Measurements from ENCODE around the gene FOXP1. TPM values are rescaled to one million over a fixed set of nuclear protein-coding genes. Genes with fewer than 3 reads are reported as not detected.

The FOXP1 gene
- total and polyA plus RNA-seq, 2 of the 13 experiments (the other 11 are each of a cell fraction or from before 2014, with no cell fraction given) = 40.4 to 59.0 TPM

DNA sequence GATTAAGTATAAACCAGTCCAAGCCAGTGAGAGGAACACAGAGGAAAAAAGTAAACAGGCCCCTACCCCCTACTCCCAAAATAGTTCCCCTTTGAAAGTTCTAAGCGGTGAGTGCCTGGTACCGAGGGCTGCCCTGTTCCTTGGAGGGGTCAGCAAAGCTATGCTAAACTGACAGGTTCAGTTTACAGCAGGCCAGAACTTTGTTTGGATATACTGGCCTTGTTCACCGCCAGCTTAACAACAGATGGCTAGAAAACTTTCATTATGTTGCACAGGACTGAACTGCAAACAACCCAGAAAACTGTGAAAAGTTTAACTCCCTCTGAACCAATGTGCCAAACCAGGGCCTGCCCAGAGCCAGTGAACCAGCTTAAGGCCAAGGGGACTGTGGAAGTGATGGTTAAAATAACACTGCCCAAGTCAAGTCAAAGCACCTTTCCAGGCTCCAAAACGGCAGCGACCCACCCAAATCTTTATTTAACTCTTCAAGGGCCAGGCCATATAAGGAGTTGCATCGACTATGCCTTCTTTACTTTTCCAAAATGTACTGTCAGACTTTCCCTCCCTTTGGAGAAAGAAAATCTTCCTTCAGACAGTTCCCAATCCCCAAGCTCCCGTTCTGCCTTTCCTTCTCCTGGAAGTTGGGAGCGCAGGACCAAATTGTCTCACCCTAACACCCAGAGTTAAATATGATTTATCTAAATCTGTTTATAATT lies 448.0 kb downstream of the FOXP1 start (continued):
- TF ChIP-seq, protein P1, sequence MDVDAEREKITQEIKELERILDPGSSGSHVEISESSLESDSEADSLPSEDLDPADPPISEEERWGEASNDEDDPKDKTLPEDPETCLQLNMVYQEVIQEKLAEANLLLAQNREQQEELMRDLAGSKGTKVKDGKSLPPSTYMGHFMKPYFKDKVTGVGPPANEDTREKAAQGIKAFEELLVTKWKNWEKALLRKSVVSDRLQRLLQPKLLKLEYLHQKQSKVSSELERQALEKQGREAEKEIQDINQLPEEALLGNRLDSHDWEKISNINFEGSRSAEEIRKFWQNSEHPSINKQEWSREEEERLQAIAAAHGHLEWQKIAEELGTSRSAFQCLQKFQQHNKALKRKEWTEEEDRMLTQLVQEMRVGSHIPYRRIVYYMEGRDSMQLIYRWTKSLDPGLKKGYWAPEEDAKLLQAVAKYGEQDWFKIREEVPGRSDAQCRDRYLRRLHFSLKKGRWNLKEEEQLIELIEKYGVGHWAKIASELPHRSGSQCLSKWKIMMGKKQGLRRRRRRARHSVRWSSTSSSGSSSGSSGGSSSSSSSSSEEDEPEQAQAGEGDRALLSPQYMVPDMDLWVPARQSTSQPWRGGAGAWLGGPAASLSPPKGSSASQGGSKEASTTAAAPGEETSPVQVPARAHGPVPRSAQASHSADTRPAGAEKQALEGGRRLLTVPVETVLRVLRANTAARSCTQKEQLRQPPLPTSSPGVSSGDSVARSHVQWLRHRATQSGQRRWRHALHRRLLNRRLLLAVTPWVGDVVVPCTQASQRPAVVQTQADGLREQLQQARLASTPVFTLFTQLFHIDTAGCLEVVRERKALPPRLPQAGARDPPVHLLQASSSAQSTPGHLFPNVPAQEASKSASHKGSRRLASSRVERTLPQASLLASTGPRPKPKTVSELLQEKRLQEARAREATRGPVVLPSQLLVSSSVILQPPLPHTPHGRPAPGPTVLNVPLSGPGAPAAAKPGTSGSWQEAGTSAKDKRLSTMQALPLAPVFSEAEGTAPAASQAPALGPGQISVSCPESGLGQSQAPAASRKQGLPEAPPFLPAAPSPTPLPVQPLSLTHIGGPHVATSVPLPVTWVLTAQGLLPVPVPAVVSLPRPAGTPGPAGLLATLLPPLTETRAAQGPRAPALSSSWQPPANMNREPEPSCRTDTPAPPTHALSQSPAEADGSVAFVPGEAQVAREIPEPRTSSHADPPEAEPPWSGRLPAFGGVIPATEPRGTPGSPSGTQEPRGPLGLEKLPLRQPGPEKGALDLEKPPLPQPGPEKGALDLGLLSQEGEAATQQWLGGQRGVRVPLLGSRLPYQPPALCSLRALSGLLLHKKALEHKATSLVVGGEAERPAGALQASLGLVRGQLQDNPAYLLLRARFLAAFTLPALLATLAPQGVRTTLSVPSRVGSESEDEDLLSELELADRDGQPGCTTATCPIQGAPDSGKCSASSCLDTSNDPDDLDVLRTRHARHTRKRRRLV (CRISPR knock-in tag; IDR thresholded peaks at IDR 0.05) = no peak
- TF ChIP-seq FOXJ3 (CRISPR knock-in tag; IDR thresholded peaks at IDR 0.05; ENCODE audit: borderline replicate concordance) (peak; percentile 51; the same call in 1 of the 2 replicates), ZNF44 (CRISPR knock-in tag; IDR thresholded peaks at IDR 0.05) (no peak), SRF (IDR thresholded peaks at IDR 0.05; ENCODE audit: low read depth, low read length) (peak; percentile 68; the same call in 1 of the 2 replicates), HDAC1 (CRISPR knock-in tag; IDR thresholded peaks at IDR 0.05) (peak; percentile 61; the same call in 1 of the 2 replicates), TBX3 (IDR thresholded peaks at IDR 0.05; ENCODE audit: borderline replicate concordance) (peak; percentile 30; the same call in 1 of the 2 replicates), EP300 (IDR thresholded peaks at IDR 0.05; ENCODE audit: low read depth in 2 of 2, low read length in 2 of 2) (0 out of 4 replicates have a peak, but pooled peaks of 1 of the 2 experiments have one; percentile 44), EP300 (CRISPR knock-in tag; IDR thresholded peaks at IDR 0.05; ENCODE audit: borderline replicate concordance) (no peak), ZNF883 (CRISPR knock-in tag; IDR thresholded peaks at IDR 0.05; ENCODE audit: not compliant biosample characterization) (no peak), MAX (IDR thresholded peaks at IDR 0.05) (no peak), ZBTB20 (CRISPR knock-in tag; IDR thresholded peaks at IDR 0.05; ENCODE audit: borderline replicate concordance, low read depth) (no peak), ZKSCAN8 (CRISPR knock-in tag; IDR thresholded peaks at IDR 0.05; ENCODE audit: borderline replicate concordance) (no peak), AHDC1 (CRISPR knock-in tag; IDR thresholded peaks at IDR 0.05; ENCODE audit: borderline replicate concordance) (peak; percentile 74; the same call in 1 of the 2 replicates), TCF12 (IDR thresholded peaks at IDR 0.05) (no peak), TCF12 (CRISPR knock-in tag; IDR thresholded peaks at IDR 0.05) (peak; percentile 38; the same call in 1 of the 2 replicates)
- TF ChIP-seq, protein P2, sequence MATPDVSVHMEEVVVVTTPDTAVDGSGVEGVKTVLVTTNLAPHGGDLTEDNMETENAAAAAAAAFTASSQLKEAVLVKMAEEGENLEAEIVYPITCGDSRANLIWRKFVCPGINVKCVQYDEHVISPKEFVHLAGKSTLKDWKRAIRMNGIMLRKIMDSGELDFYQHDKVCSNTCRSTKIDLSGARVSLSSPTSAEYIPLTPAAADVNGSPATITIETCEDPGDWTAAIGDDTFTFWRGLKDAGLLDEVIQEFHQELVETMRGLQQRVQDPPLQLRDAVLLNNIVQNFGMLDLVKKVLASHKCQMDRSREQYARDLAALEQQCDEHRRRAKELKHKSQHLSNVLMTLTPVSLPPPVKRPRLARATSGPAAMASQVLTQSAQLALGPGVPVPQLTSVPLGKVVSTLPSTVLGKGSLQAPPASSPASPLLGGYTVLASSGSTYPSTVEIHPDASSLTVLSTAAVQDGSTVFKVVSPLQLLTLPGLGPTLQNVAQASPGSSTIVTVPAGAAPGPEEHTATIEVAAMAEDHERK (CRISPR knock-in tag; IDR thresholded peaks at IDR 0.05; ENCODE audit: low read depth) = no peak
